ENCODE measurements around the gene TENM4.
A peak's percentile ranks its signal among the peaks of the same experiment; 100 is the strongest.

TENM4 gene

GRCh38 chr11:79043726-79044125 is 397.1 kb downstream of the TENM4 start:
- DNase-seq, result no peak

DNA sequence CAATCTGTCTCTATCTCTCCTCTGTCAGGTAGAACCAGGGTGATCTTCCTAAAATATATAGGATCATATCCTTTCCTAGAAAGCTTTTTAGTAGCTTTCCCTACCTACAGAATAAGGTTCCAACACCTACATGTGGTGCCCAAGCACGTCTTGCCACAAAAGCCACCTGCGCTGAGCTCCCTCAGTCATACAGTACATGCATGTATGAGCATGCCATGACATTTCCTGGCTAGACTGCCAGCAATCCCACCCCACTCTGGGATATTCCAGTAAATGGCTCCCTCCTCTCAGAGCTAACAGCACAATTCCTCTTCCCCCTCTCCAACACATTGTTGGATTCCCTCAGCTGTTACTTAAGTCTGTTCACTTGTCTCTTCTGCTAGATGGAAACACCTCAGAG is 398.0 kb downstream of the TENM4 start:
- DNase-seq, result no peak

DNA sequence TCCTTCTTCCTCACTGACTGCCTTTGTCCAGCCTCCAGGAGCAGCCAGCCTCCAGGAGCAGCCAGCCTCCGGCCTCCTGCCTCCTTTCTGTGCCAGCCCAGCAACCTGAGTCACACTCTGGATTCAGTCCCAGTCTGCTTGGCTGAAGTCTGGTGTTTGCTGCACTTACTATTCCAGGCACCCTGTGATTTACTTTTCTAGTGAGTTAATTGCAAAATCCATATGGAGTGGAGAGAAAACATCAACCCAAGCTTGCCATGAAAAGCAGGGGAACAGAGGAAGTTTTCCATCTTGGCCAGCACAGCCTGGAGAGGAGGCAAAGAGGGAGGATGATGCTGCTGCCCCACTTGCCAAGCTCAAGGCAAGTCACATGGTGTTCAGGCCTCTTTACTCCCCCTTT is 400.5 kb downstream of the TENM4 start:
- DNase-seq, result peak; percentile 37 to 68

DNA sequence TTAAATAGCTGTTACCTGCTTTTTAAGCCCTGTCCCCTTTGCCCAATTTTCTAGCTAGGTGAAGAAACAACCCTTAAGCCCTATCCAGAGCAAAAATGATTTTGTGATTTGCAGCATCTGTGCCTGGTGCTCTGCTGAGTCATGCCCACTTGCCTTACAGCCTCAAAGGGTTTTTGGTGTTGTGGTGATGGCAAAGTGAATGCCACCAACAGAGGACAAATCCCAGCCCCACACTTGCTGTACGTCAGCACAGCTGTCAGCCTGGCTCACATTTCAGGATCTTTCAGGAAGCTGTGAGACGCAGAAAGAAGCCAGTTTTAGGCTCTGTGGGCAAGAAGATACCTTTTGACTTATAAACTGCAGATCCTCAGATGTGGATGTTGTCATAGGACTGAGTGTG is 401.7 kb downstream of the TENM4 start:
- no peak for DNase-seq

GRCh38 chr11:79035881-79036280 is 404.9 kb downstream of the TENM4 start:
- no peak for DNase-seq

DNA sequence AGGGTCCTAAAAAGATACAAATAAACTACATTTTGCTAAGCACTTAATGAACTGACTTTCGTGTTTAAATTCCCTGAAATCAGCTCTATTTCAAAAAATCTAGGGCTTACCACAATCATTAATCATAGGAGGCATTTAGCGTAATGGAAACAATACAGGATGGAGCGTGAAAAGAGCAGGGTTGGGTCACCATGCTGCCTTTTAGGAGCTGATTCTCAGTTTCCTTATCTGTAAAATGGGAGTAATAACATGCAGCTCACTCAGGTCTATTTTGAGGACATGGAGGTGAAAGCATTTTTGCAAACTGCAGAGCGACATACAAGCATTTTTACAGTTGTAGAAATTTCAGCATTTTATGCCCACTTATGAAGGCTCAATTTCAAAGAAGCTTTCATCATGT is 407.0 kb downstream of the TENM4 start:
- DNase-seq, result no peak

DNA sequence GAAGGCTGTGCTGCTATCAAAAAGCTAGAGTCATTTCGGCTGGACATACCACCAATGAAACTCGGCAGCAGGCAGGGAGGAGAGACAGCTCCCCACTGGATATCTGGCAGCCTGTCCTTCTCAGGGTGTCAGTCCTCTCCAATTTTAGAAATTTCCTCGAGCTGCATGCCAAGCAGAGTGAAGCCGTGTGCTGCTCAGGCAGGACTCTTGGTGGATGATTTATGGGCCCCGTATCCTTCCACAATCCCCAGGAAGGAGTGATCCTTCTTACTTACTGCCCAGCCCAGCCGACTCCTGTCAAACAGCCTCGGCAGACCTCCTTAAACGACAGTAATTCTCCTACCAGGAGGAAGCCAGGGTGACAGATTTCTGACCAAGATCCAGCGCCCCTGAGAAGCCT is 410.4 kb downstream of the TENM4 start:
- no peak for DNase-seq

GRCh38 chr11:79028225-79028624 is 412.6 kb downstream of the TENM4 start:
- DNase-seq, result no peak

GRCh38 chr11:79026803-79027445 is 413.9 kb downstream of the TENM4 start:
- no peak for DNase-seq

- DNase-seq, result no peak
Observed at GRCh38 chr11:79025622-79026021, 415.2 kb downstream of the TENM4 start.

DNA sequence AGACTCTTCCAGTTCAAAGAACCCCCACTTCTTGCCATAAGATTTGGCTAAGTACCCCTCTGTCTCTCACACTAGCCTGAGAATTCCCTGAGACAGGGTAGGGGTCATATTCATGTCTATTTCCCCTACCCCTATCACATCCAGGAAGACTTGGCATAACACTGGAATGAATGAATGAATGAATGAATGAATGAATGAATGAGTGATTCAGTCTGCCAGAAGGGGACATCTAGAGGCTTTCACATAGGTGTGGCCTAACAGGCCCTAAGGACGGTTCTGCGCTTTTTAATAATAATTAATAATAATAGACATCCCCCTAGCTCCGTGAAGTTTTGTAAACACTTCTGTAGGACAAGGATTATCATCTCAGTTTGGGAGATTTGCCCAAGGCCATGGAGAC is 415.7 kb downstream of the TENM4 start:
- no peak for DNase-seq

- no peak for DNase-seq
Observed at GRCh38 chr11:79022265-79022664, 418.6 kb downstream of the TENM4 start.

DNA sequence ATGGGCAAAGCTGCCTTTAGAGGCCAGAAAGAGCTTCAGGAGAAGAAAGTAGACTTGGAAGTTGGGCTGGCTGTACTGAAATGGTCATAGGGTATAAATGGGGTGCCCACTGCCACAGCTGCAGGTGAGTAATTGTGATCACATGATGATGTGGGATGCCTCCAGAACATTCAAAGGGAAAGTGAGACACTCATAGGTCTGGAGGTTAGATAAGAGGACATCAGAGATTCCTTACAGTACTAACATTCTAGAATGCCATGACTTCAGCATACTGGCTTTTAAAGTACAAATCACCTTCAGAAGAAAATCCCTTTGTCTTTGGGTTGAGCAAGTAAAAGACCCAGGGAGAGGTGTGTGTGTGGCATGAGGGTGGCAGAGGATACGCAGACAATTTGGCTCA is 419.2 kb downstream of the TENM4 start:
- DNase-seq, result no peak

DNA sequence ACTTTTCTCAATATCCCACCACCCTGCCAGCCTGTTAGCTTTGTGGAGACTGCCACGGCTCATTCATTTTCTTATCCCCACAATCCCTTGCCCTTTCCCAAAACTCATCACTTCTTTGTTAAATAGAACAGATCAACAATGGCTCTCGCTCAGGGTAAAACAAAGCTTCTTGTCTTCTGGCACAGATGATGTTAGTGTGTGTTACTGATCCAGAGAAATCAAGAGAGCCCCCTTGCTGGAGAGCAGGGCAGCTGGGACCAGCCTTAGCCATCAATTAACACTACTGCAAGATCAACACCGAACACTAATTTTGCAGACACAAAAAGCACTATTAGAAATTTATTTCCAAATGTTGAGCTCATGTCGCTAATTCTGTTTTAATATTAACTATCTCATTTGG is 420.9 kb downstream of the TENM4 start:
- DNase-seq, result no peak

DNA sequence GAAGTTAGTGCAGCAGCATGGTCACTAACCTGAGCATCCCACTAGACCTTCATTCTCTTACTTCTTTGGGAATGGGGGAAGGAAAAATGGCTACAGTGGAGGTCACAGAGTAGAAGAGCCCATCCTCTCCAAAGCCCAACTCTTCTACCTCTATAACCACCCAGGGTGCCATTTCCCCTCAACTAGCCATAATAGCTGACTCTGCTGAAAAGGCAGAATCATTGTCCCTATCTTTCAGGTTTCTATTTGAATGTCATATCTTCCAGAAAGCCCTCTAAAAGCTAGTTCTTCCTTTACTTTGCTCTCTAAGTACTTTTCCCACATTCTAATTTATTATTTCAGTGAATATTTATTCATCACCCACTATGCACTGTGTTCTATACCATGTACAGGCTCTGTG is 421.6 kb downstream of the TENM4 start:
- DNase-seq, result no peak

GRCh38 chr11:79018371-79018849 is 422.4 kb downstream of the TENM4 start:
- DNase-seq, result no peak

- DNase-seq, result no peak
Observed at GRCh38 chr11:79017811-79018210, 423.0 kb downstream of the TENM4 start.

DNA sequence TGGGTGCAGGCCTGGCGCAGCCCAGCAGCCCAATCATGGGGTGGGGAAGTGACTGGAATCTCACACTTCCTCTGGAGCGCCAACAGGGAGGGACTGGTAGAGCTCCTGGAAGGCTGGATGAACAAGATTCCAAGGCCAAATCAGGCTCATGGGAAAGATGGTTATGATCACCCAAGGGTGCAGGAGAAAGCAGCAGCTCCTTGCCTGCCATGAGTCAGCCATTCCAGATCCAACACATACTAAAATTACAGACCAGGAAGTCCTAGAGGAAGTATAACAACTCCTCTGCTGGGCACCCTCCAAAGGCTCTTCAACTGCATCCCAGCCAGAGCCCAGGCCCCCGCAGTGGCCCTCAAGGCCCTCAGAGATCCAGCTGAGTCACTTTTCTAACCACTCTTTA is 427.3 kb downstream of the TENM4 start:
- no peak for DNase-seq

- no peak for DNase-seq
Observed at GRCh38 chr11:79011357-79011756, 429.5 kb downstream of the TENM4 start.

GRCh38 chr11:79007771-79008402 is 432.9 kb downstream of the TENM4 start:
- DNase-seq, result peak in 1 of 2 experiments; percentile 39

- peak in 1 of 2 experiments; percentile 17 for DNase-seq
Observed at GRCh38 chr11:79006854-79007253, 434.0 kb downstream of the TENM4 start.

DNA sequence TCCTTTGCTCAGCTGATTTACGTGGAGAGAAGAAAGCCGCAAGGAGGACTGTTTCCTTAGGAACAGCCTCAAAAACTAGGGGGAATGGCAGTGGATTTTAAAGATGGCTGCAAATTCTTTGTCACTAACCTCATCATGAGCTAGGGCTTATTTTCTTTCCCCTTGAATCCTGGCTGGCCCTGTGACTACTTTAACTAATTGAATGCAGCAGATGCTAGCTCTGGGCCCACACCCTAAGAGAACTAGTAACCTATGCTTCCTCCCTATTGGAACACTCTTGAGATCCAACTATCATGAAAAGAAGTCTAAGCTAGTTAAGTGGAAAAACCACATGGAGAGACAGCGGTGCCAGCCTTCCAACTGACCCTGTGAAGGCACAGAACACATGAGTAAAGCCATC is 444.8 kb downstream of the TENM4 start:
- DNase-seq, result no peak

DNA sequence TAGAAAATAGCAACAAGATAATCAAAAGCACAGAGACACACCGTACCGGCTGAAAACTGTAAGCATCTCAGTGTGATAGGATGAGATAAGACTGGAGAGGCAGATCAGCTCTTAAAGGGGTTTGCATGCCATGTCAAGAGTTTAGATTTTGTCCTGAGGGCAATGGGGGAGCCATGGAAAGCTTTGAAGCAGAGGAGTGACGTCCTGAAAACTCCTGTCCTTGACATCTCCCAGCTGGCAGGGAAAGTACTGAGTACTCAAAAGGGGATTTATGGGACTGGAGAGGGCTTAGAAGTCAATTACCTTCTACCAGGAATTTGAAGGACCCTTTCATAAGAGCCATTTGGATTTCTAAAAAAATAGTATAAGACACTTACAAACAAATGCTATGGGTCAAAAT is 445.7 kb downstream of the TENM4 start:
- DNase-seq, result no peak

DNA sequence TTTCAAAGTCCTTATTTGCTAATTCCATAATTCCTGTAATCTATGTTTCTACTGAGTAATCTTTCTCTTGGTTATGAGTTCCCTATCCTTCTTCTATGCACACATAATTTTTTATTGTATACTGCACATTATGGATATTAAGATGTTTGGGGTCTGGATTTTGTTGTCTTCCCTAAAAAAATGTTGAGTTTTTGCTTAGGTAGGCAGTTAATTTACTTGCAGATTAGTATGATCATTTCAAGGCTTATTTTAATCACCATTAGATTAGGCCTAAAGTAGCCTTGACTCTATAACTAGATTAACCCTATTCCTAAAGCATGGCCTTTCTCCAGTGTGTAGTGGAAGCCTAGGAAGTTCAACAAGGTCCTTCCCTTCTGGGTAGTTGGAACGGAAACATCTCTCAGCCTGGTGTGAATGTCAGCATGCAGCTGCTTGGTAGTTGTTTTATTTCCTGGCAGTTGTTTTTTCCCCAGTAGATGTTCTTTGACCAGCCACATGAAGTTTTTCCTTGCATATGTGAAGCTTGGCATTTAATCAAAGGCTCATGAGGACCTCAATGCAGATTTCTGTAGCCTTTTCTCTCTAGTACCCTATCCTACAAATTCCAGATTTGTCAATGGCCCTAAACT is 446.9 kb downstream of the TENM4 start:
- DNase-seq, result no peak

Data from NCI-H446 (cell line).